Peyer's patch (tissue), 4 donors: ENCODE data around the gene PIN1. TPM values are rescaled to one million over a fixed set of nuclear protein-coding genes. Genes with fewer than 3 reads are reported as not detected.
A peak's percentile ranks its signal among the peaks of the same experiment; 100 is the strongest.

ENCODE experiments used
- DNase-seq, 3 donors: peaks; one replicate each; pipeline ENCODE4 v3.0.0-alpha.2; 2017 to 2019
- H3K27ac ChIP-seq, 4 donors: fragments of 200-600 bp; sonication (generic); one replicate each; pipeline ENCODE4 v1.5.1; 2016 to 2019
- H3K27me3 ChIP-seq, 2 donors: fragments of 200-600 bp; sonication (generic); one replicate each; pipeline ENCODE4 v1.5.1; 2019
- H3K36me3 ChIP-seq, 3 donors: fragments of 200-600 bp; sonication (generic); one replicate each; pipeline ENCODE4 v1.5.1; 2016 to 2019
- H3K4me1 ChIP-seq, 4 donors: fragments of 200-600 bp; sonication (generic); one replicate each; pipeline ENCODE4 v1.5.1; 2016 to 2019
- H3K4me3 ChIP-seq, 4 donors: fragments of 200-600 bp; sonication (generic); 1 replicate in 3 of 4; 2 replicates in 1 of 4; pipeline ENCODE4 v1.5.1; 2016 to 2019; ENCODE audit warnings: mild to moderate bottlenecking in 1 of 4
- H3K9me3 ChIP-seq, 4 donors: fragments of 200-600 bp; sonication (generic); one replicate each; pipeline ENCODE4 v1.5.1; 2016 to 2019; ENCODE audit warnings: mild to moderate bottlenecking in 1 of 4
- CTCF ChIP-seq, 6 experiments: fragments of 450-650 bp in 4 of 6; fragments of 200-600 bp in 2 of 6; sonication (generic) in 1 of 6; IDR thresholded peaks; one replicate each; pipeline ENCODE4 v1.5.1; 2017 to 2019; ENCODE audit warnings: antibody characterized with exemption in 6 of 6, mild to moderate bottlenecking in 3 of 6, moderate library complexity in 1 of 6
- POLR2A ChIP-seq, 2 donors: fragments of 450-650 bp; IDR thresholded peaks; one replicate each; pipeline ENCODE4 v1.5.1; 2017; ENCODE audit warnings: antibody characterized with exemption in 2 of 2, mild to moderate bottlenecking in 2 of 2, moderate library complexity in 2 of 2
- total RNA-seq, 4 donors: library from RNA; depleted of rRNA; stranded (reverse); fragments of >200 nt; gene quantifications; one replicate each; pipeline ENCODE4 v1.1.0, GENCODE V29; 2016

Gene PIN1
- total RNA-seq, 4 donors from 2014 or later: 35.7 to 89.1 (median 61.1) TPM

- TF ChIP-seq CTCF (IDR thresholded peaks at IDR 0.05) (no peak), POLR2A (IDR thresholded peaks at IDR 0.05) (no peak)
- DNase-seq: peak in 1 of 3 donors; percentile 52
- Histone ChIP-seq H3K9me3 (no peaks in the 10 kb centered on the region), H3K27me3 (no peaks in the 10 kb centered on the region), H3K4me1 (peaks cover 0 to 4% (median 0%) of the 10 kb centered on the region in 4 donors), H3K27ac (peak overlapping the region in 3 of 4 donors; percentile 42 to 75 (median 55)), H3K4me3 (no peak overlapping the region), H3K36me3 (no peaks in the 10 kb centered on the region)
Observed at GRCh38 chr19:9862938-9863337, 27.8 kb downstream of the PIN1 start.

- no peak overlapping the region for H3K27ac ChIP-seq
- H3K36me3 ChIP-seq: no peaks in the 10 kb centered on the region
- H3K4me1 ChIP-seq: peaks cover 0 to 4% (median 0%) of the 10 kb centered on the region in 4 donors
- H3K4me3 ChIP-seq: no peak overlapping the region
- TF ChIP-seq CTCF (IDR thresholded peaks at IDR 0.05): no peak
- TF ChIP-seq POLR2A (IDR thresholded peaks at IDR 0.05): no peak
- no peaks in the 10 kb centered on the region for H3K9me3 ChIP-seq
- DNase-seq: no peak
- H3K27me3 ChIP-seq: no peaks in the 10 kb centered on the region
Observed at GRCh38 chr19:9863759-9864158, 28.6 kb downstream of the PIN1 start.

- H3K27me3 ChIP-seq: no peaks in the 10 kb centered on the region
- peak in 2 of 3 donors; percentile 46 to 76 for DNase-seq
- H3K36me3 ChIP-seq: no peaks in the 10 kb centered on the region
- TF ChIP-seq CTCF (IDR thresholded peaks at IDR 0.05) (no peak), POLR2A (IDR thresholded peaks at IDR 0.05) (no peak)
- peaks cover 0 to 4% (median 0%) of the 10 kb centered on the region in 4 donors for H3K4me1 ChIP-seq
- peak overlapping the region in 1 of 4 donors; percentile 12 for H3K27ac ChIP-seq
- H3K4me3 ChIP-seq: no peak overlapping the region
- no peaks in the 10 kb centered on the region for H3K9me3 ChIP-seq
Observed at GRCh38 chr19:9865732-9866501, 30.8 kb downstream of the PIN1 start.

- no peaks in the 10 kb centered on the region for H3K36me3 ChIP-seq
- H3K9me3 ChIP-seq: no peaks in the 10 kb centered on the region
- H3K27ac ChIP-seq: no peak overlapping the region
- H3K27me3 ChIP-seq: no peaks in the 10 kb centered on the region
- no peak for DNase-seq
- peaks cover 0 to 4% (median 0%) of the 10 kb centered on the region in 4 donors for H3K4me1 ChIP-seq
- no peak overlapping the region for H3K4me3 ChIP-seq
- TF ChIP-seq POLR2A (IDR thresholded peaks at IDR 0.05) (no peak), CTCF (IDR thresholded peaks at IDR 0.05) (no peak)
Observed at GRCh38 chr19:9868983-9869617, 34.0 kb downstream of the PIN1 start.

- DNase-seq: no peak
- Histone ChIP-seq H3K4me1 (no peaks in the 10 kb centered on the region), H3K36me3 (no peaks in the 10 kb centered on the region), H3K4me3 (no peak overlapping the region), H3K27ac (no peak overlapping the region), H3K27me3 (no peaks in the 10 kb centered on the region), H3K9me3 (no peaks in the 10 kb centered on the region)
- TF ChIP-seq POLR2A (IDR thresholded peaks at IDR 0.05) (no peak), CTCF (IDR thresholded peaks at IDR 0.05) (no peak)
Observed at GRCh38 chr19:9871626-9872338, 36.7 kb downstream of the PIN1 start.
